Measurements from ENCODE around the gene INPP4A. TPM values are rescaled to one million over a fixed set of nuclear protein-coding genes. Genes with fewer than 3 reads are reported as not detected.

Gene INPP4A
- total RNA-seq, 6 donors from 2014 or later: 23.3 to 93.2 (median 36.5) TPM

- no peak for DNase-seq
- TF ChIP-seq CTCF (IDR thresholded peaks at IDR 0.05) (no peak), POLR2A (IDR thresholded peaks at IDR 0.05) (no peak), POLR2AphosphoS5 (IDR thresholded peaks at IDR 0.05) (no peak), EP300 (IDR thresholded peaks at IDR 0.05) (no peak)
- WGBS, 2 donors: 92 to 94% methylated on average over 2 of the region's 2 CpGs
- Histone ChIP-seq H3K9me3 (no peaks in the 10 kb centered on the region), H3K4me1 (no peaks in the 10 kb centered on the region), H3K27me3 (no peaks in the 10 kb centered on the region), H3K27ac (no peak overlapping the region), H3K36me3 (peaks cover 16 to 72% (median 39%) of the 10 kb centered on the region in 4 donors), H3K4me3 (no peak overlapping the region)
- no peak for ATAC-seq (ENCODE audit: low FRiP score in 2 of 2)
Measured at GRCh38 chr2:98547092-98547790, 102.6 kb downstream of the INPP4A start.

GRCh38 chr2:98548920-98549818, 104.5 kb downstream of the INPP4A start:
- Histone ChIP-seq H3K4me3 (no peak overlapping the region), H3K27me3 (no peaks in the 10 kb centered on the region), H3K27ac (no peak overlapping the region), H3K9me3 (no peaks in the 10 kb centered on the region), H3K4me1 (no peaks in the 10 kb centered on the region), H3K36me3 (peaks cover 20 to 76% (median 48%) of the 10 kb centered on the region in 4 donors)
- TF ChIP-seq POLR2A (IDR thresholded peaks at IDR 0.05) (no peak), CTCF (IDR thresholded peaks at IDR 0.05) (no peak), POLR2AphosphoS5 (IDR thresholded peaks at IDR 0.05) (no peak), EP300 (IDR thresholded peaks at IDR 0.05) (no peak)
- DNase-seq: no peak
- 89 to 92% methylated on average over 5 to 6 of the region's 6 CpGs for WGBS, 2 donors
- no peak for ATAC-seq (ENCODE audit: low FRiP score in 2 of 2)

- H3K9me3 ChIP-seq: no peaks in the 10 kb centered on the region
- no peak overlapping the region for H3K4me3 ChIP-seq
- no peaks in the 10 kb centered on the region for H3K4me1 ChIP-seq
- WGBS, 2 donors: 90 to 100% methylated on average over 2 of the region's 4 CpGs
- no peaks in the 10 kb centered on the region for H3K27me3 ChIP-seq
- peaks cover 22 to 76% (median 54%) of the 10 kb centered on the region in 4 donors for H3K36me3 ChIP-seq
- no peak for DNase-seq
- H3K27ac ChIP-seq: no peak overlapping the region
- ATAC-seq (ENCODE audit: low FRiP score in 2 of 2): no peak
- TF ChIP-seq EP300 (IDR thresholded peaks at IDR 0.05) (no peak), CTCF (IDR thresholded peaks at IDR 0.05) (no peak), POLR2A (IDR thresholded peaks at IDR 0.05) (no peak), POLR2AphosphoS5 (IDR thresholded peaks at IDR 0.05) (no peak)
Measured at GRCh38 chr2:98550165-98550564, 105.5 kb downstream of the INPP4A start.

- Histone ChIP-seq H3K36me3 (peaks cover 19 to 76% (median 55%) of the 10 kb centered on the region in 4 donors), H3K4me3 (no peak overlapping the region), H3K27ac (no peak overlapping the region), H3K4me1 (no peaks in the 10 kb centered on the region), H3K27me3 (no peaks in the 10 kb centered on the region), H3K9me3 (no peaks in the 10 kb centered on the region)
- ATAC-seq (ENCODE audit: low FRiP score in 2 of 2) (no peak), DNase-seq (no peak)
- TF ChIP-seq POLR2A (IDR thresholded peaks at IDR 0.05) (no peak), CTCF (IDR thresholded peaks at IDR 0.05) (no peak), POLR2AphosphoS5 (IDR thresholded peaks at IDR 0.05) (no peak), EP300 (IDR thresholded peaks at IDR 0.05) (no peak)
- 77 to 91% methylated on average over 6 of the region's 6 CpGs for WGBS, 2 donors
Measured at GRCh38 chr2:98551316-98551715, 106.7 kb downstream of the INPP4A start.

All from upper lobe of left lung (tissue), 6 donors.